SK-N-MC (cell line): ENCODE results near the gene RCSD1.

Experiments used
- EZH2 ChIP-seq: fragments of 200-600 bp; sonication (generic); IDR thresholded peaks from one replicate; pipeline ENCODE4 v1.6.1; 2017; ENCODE audit warnings: antibody characterized with exemption
- FOXP2 ChIP-seq: optimal IDR thresholded peaks from 2 replicates; pipeline ENCODE3; 2011; ENCODE audit warnings: mild to moderate bottlenecking, moderate library complexity; ENCODE audit not compliant: insufficient read depth; ENCODE audit errors: extremely low read length, control extremely low read depth
- POLR2AphosphoS5 ChIP-seq: IDR thresholded peaks from 2 replicates; pipeline ENCODE4 v1.6.1; 2012; ENCODE audit warnings: mild to moderate bottlenecking, low read depth, low read length, borderline replicate concordance

GRCh38 chr1:167678838-167679237 lies 48.8 kb downstream of the RCSD1 start:
- TF ChIP-seq POLR2AphosphoS5 = no peak
- TF ChIP-seq EZH2 = no peak
- no peak for TF ChIP-seq FOXP2
